A673 (cell line): Measurements from ENCODE around the gene HSD11B1L.

Experiments
- EZH2 ChIP-seq: fragments of 200-600 bp; sonication (generic); IDR thresholded peaks from 2 replicates; pipeline ENCODE4 v1.6.1; 2017; ENCODE audit warnings: borderline replicate concordance, low read depth, mild to moderate bottlenecking, mixed read lengths, antibody characterized with exemption, low read length; ENCODE audit not compliant: poor library complexity, severe bottlenecking
- TF ChIP-seq, protein P1 (sequence below): fragments of 300-800, 200-600 bp; sonication (generic); conservative IDR thresholded peaks from 2 replicates; pipeline ENCODE4 v1.5.1; 2017; ENCODE audit warnings: low read depth, mild to moderate bottlenecking, antibody characterized with exemption, low read length, moderate library complexity, mixed read lengths

DNA sequence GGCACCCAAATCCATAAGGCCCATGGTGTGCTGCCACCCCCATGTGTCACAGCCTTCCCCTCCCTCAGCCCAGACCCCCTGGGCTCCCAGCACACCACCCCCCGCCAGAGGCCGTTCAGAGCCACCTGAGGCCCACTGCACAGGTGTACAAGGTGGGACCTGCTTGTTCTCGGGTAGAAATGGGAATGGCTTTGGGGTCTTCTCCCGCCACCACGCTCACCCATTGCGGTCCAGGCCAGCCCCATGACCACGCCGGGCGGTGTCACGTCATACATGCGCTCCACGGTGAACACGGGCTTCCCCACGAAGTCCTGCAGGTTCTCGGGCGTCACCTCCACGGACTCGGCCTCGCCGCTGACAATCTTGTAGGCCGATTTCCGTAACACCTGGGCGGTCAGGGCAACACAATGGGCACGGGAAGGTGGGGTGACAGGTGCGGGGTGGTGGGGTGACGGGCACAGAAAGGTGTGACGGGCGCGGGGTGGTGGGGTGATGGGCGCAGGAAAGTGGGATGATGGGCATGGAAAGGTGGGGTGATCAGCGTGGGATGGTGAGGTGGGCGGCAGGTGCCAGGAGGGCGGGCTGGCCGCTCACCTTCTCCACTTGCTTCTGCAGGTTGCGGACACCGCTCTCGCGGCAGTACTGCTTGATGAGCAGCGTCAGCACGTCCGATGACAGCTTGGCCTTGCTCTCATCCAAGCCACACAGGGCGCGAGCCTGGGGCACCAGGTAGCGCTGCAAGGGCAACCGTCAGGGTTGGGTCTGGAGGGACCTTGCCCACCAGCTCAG, 13.5 kb downstream of the HSD11B1L start:
- TF ChIP-seq, protein P1, sequence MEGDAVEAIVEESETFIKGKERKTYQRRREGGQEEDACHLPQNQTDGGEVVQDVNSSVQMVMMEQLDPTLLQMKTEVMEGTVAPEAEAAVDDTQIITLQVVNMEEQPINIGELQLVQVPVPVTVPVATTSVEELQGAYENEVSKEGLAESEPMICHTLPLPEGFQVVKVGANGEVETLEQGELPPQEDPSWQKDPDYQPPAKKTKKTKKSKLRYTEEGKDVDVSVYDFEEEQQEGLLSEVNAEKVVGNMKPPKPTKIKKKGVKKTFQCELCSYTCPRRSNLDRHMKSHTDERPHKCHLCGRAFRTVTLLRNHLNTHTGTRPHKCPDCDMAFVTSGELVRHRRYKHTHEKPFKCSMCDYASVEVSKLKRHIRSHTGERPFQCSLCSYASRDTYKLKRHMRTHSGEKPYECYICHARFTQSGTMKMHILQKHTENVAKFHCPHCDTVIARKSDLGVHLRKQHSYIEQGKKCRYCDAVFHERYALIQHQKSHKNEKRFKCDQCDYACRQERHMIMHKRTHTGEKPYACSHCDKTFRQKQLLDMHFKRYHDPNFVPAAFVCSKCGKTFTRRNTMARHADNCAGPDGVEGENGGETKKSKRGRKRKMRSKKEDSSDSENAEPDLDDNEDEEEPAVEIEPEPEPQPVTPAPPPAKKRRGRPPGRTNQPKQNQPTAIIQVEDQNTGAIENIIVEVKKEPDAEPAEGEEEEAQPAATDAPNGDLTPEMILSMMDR = no peak
- TF ChIP-seq EZH2 = no peak
